Activated B cell treated with CpG ODN at 0.5 μM for 24 hours (primary cell): ENCODE data around the gene DGCR2. TPM values are rescaled to one million over a fixed set of nuclear protein-coding genes. Genes with fewer than 3 reads are reported as not detected.
A peak's percentile ranks its signal among the peaks of the same experiment; 100 is the strongest.

Experiments
- ATAC-seq: fragments of 200-7000 bp; cut with Tn5 transposase; one replicate; pipeline ENCODE4 v1.10.0; 2021; ENCODE audit warnings: low read depth, mild to moderate bottlenecking, moderate library complexity
- CTCF ChIA-PET: fragments of 350-600 bp; sonication (Branson Sonifier 250); formaldehyde crosslinking; loops from one replicate; lab custom pipeline; 2021; ENCODE audit warnings: antibody characterized with exemption; lab: Charles Lee
- POLR2A ChIA-PET: fragments of 350-600 bp; sonication (Branson Sonifier 250); formaldehyde crosslinking; loops from one replicate; lab custom pipeline; 2021; ENCODE audit warnings: antibody characterized with exemption; lab: Charles Lee
- DNase-seq: peaks from one replicate; pipeline ENCODE4 v3.0.0; 2022
- H3K27ac Mint-ChIP-seq: one replicate; pipeline ENCODE4 v1.8.0; 2020; ENCODE audit warnings: mixed read lengths
- H3K27me3 Mint-ChIP-seq: one replicate; pipeline ENCODE4 v1.8.0; 2021; ENCODE audit warnings: mixed read lengths
- H3K36me3 Mint-ChIP-seq: one replicate; pipeline ENCODE4 v1.8.0; 2021; ENCODE audit warnings: low read depth, mixed read lengths
- H3K4me1 Mint-ChIP-seq: one replicate; pipeline ENCODE4 v1.8.0; 2021; ENCODE audit warnings: mixed read lengths
- H3K4me3 Mint-ChIP-seq: one replicate; pipeline ENCODE4 v1.8.0; 2020; ENCODE audit warnings: mild to moderate bottlenecking, mixed read lengths
- H3K9me3 Mint-ChIP-seq: one replicate; pipeline ENCODE4 v1.8.0; 2020; ENCODE audit warnings: mixed read lengths
- intact Hi-C: fragments of 100-400 bp; cut with micrococcal nuclease; formaldehyde crosslinking; loops from one replicate; pipeline ENCODE4 v1.15.1; 2024
- total RNA-seq: library from RNA; stranded (reverse); gene quantifications from 2 replicates; pipeline ENCODE4 v1.2.3, GENCODE V29; 2022
- TF ChIP-seq, protein P1 (sequence below): fragments of 200-600 bp; IDR thresholded peaks from one replicate; pipeline ENCODE4 v1.8.0; 2022; ENCODE audit warnings: antibody characterized with exemption, mild to moderate bottlenecking

The DGCR2 gene
- total RNA-seq, 1 donor from 2014 or later: 33.2 TPM

DNA sequence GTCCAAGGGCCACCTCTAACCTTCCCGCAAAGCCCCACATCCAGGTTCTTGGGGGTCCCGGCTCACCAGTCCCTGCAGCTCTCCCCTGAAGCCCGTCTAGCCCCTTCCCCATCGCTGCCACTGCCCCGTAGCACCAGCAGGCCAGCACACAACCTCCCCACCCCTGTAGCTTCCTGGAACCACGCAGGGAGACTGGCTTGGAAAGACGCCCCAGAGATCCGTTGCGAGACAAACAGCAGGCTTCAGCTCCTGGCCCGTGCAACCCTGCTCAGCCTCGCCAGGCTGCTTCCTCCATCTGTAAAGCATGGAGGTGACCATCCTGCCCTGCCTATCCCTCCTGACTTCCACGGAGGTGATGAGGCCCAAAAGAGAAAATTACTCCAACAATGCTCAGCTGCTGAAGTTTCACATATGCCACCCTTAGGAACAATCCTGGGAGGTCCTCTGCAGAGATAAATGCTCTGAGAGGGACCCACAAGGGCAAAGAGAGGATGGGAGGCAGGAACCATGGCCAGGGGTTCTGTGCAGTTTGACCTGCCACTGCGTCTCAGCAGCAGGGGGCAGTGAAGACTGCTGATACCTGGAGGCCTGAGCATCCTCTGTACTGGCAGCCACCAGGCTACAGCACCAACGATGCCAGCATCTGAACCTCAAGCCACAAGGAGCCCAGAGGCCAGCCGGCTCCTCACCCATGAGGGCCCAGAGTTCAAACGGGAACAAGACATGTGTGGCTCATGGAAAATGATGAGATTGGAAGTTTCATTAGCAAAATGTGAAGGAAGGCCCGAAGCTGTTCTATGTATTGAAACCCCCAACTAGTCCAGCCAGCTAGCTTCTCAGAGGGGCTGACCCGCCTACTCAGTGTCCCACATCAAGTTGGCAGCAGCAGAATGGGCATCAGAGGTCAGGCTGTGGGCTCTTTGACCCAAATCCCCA lies 16.1 kb downstream of the DGCR2 start:
- Mint-ChIP-seq H3K36me3 (peaks cover 7% of the 10 kb centered on the region), H3K9me3 (no peaks in the 10 kb centered on the region), H3K27me3 (no peaks in the 10 kb centered on the region), H3K4me1 (peaks cover 51% of the 10 kb centered on the region), H3K27ac (no peak overlapping the region), H3K4me3 (no peak overlapping the region)
- CTCF ChIA-PET: no interaction called here
- ATAC-seq: peak; percentile 51
- DNase-seq: no peak
- TF ChIP-seq, protein P1, sequence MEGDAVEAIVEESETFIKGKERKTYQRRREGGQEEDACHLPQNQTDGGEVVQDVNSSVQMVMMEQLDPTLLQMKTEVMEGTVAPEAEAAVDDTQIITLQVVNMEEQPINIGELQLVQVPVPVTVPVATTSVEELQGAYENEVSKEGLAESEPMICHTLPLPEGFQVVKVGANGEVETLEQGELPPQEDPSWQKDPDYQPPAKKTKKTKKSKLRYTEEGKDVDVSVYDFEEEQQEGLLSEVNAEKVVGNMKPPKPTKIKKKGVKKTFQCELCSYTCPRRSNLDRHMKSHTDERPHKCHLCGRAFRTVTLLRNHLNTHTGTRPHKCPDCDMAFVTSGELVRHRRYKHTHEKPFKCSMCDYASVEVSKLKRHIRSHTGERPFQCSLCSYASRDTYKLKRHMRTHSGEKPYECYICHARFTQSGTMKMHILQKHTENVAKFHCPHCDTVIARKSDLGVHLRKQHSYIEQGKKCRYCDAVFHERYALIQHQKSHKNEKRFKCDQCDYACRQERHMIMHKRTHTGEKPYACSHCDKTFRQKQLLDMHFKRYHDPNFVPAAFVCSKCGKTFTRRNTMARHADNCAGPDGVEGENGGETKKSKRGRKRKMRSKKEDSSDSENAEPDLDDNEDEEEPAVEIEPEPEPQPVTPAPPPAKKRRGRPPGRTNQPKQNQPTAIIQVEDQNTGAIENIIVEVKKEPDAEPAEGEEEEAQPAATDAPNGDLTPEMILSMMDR: no peak
- intact Hi-C loops: loop anchor here (1.0 kb wide), 1 partner anchor 524 kb away; no protein-coding TSS in a partner anchor
- POLR2A ChIA-PET: no interaction called here

DNA sequence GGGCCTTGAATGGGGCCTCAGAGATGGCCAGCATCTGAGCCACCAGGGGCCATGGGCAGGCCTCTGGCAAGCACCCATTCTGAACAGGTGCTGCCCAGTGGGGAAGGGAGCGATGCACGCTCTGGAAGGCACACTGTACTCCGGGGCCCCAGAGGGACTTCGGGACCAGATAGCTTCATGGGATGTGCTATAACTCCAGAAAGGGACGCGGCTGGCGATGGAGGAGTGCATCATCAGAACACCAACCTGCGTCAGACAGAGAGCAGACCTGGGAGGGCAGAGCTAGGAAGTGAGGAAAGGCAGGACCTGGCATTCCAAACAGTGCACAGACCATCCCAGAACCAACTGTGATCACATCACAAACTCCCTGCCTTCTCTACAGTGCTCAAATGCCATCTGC lies 16.8 kb downstream of the DGCR2 start:
- ATAC-seq (no peak), DNase-seq (no peak)
- Mint-ChIP-seq H3K36me3 (peaks cover 7% of the 10 kb centered on the region), H3K27ac (no peak overlapping the region), H3K27me3 (no peaks in the 10 kb centered on the region), H3K4me1 (peaks cover 45% of the 10 kb centered on the region), H3K9me3 (no peaks in the 10 kb centered on the region), H3K4me3 (no peak overlapping the region)
- ChIA-PET POLR2A (no interaction called here), CTCF (no interaction called here)
- intact Hi-C loops: no loop called here
- TF ChIP-seq, protein P1: no peak

- no peak overlapping the region for H3K4me3 Mint-ChIP-seq
- TF ChIP-seq, protein P1: no peak
- DNase-seq (no peak), ATAC-seq (no peak)
- no peaks in the 10 kb centered on the region for H3K27me3 Mint-ChIP-seq
- H3K27ac Mint-ChIP-seq: no peak overlapping the region
- no peaks in the 10 kb centered on the region for H3K9me3 Mint-ChIP-seq
- H3K36me3 Mint-ChIP-seq: peaks cover 12% of the 10 kb centered on the region
- ChIA-PET CTCF (no interaction called here), POLR2A (interaction anchor here (0.7 kb wide), 1 partner anchor 31 kb away, joined by 4 read pairs; no protein-coding TSS in a partner anchor)
- intact Hi-C loops: no loop called here
- peaks cover 33% of the 10 kb centered on the region for H3K4me1 Mint-ChIP-seq
Measured at GRCh38 chr22:19103880-19104821, 18.1 kb downstream of the DGCR2 start.

DNA sequence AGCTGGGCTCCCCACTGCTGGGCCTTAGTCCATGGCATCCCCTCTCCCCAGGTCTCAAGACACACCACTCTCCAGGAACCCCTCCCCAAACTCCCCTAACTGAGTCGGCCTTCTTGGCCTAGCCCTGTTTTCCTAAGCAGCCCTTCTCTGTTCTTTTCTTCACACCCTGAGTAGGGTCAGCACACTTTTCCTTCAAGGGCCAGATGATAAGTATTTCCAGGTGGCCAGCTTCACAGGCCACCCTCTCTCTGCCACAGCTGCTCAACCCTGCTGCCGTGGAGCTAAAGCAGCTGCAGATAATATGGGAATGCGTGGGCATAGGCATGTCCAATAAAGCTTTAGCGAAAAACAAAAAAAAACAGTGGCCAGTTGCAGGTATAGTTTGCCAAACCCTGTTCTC lies 24.1 kb downstream of the DGCR2 start:
- ChIA-PET CTCF (no interaction called here), POLR2A (no interaction called here)
- Mint-ChIP-seq H3K9me3 (no peaks in the 10 kb centered on the region), H3K27ac (no peak overlapping the region), H3K27me3 (no peaks in the 10 kb centered on the region), H3K4me1 (peaks cover 8% of the 10 kb centered on the region), H3K36me3 (peaks cover 43% of the 10 kb centered on the region), H3K4me3 (no peak overlapping the region)
- TF ChIP-seq, protein P1: no peak
- no peak for DNase-seq
- ATAC-seq: no peak
- intact Hi-C loops: no loop called here

GRCh38 chr22:19097518-19097917 lies 24.7 kb downstream of the DGCR2 start:
- TF ChIP-seq, protein P1: no peak
- intact Hi-C loops: no loop called here
- H3K36me3 Mint-ChIP-seq: peaks cover 46% of the 10 kb centered on the region
- H3K9me3 Mint-ChIP-seq: no peaks in the 10 kb centered on the region
- H3K27ac Mint-ChIP-seq: no peak overlapping the region
- no peaks in the 10 kb centered on the region for H3K27me3 Mint-ChIP-seq
- ChIA-PET POLR2A (no interaction called here), CTCF (no interaction called here)
- ATAC-seq: no peak
- H3K4me1 Mint-ChIP-seq: peaks cover 10% of the 10 kb centered on the region
- no peak overlapping the region for H3K4me3 Mint-ChIP-seq
- no peak for DNase-seq
